ENCODE data around the gene TENM4. TPM values are rescaled to one million over a fixed set of nuclear protein-coding genes. Genes with fewer than 3 reads are reported as not detected.

The TENM4 gene
- total and polyA plus RNA-seq, 2 of the 8 experiments (the other 6 are each of a cell fraction or from before 2014, with no cell fraction given): 3.5 to 7.2 TPM

DNA sequence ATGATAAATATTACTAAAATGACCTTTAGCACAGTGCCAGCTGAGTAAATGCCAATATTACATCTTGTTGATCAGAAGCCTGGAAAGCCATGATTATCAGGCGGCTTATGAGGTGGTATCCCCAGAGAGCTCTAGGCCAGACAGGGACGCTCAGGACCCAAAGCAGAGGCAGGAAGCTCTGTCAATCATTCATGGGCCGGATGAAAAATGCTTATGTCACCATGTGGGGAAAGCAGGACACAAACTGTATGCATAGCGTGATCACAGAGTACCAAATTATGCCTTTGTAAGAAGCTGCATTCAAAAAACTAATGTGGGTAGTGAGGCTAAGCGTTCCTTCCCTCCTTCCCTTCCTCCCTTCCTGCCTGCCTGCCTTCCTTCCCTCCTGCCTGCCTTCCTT is 82.6 kb downstream of the TENM4 start:
- Histone ChIP-seq H2BK12ac (ENCODE audit: low read depth, low read length) (no peak overlapping the region), H3K18ac (ENCODE audit: extremely low read depth, low read length) (no peak overlapping the region), H4K8ac (ENCODE audit: extremely low read depth, insufficient read depth, low read length) (0 out of 2 replicates have a peak overlapping the region, but pooled peaks have one; percentile 29), H3K14ac (ENCODE audit: insufficient read length) (no peak overlapping the region), H3K27ac (ENCODE audit: low read depth, low read length) (no peak overlapping the region), H2BK20ac (ENCODE audit: low read length) (no peak overlapping the region), H4K5ac (ENCODE audit: insufficient read length, low read depth, low read length) (no peak overlapping the region), H3K4me3 (ENCODE audit: extremely low read depth in 1 of 4, insufficient read depth in 2 of 4, low read depth in 3 of 4, low read length in 4 of 4) (no peak overlapping the region), H3K27me3 (replicated peaks in 1 of 4; ENCODE audit: control insufficient read depth in 3 of 4, extremely low read depth in 1 of 4, insufficient read depth in 3 of 4, low read length in 3 of 4) (no peaks in the 10 kb centered on the region), H3K36me3 (ENCODE audit: control insufficient read depth in 2 of 4, insufficient read depth in 4 of 4, low read length in 3 of 4) (no peaks in the 10 kb centered on the region), H4K20me1 (replicated peaks in 1 of 2; ENCODE audit: control insufficient read depth in 1 of 2, insufficient read depth in 2 of 2, low read length in 2 of 2) (no peaks in the 10 kb centered on the region), H4K91ac (replicated peaks; ENCODE audit: insufficient read length, low read length) (no peak overlapping the region), H3K79me2 (ENCODE audit: control insufficient read depth in 1 of 2, insufficient read depth in 2 of 2, low read length in 2 of 2) (no peaks in the 10 kb centered on the region), H2AK5ac (ENCODE audit: low read depth, low read length) (no peak overlapping the region), H3K23ac (ENCODE audit: insufficient read length) (no peak overlapping the region), H3K56ac (replicated peaks; ENCODE audit: insufficient read length, low read depth, low read length) (no peak overlapping the region), H2AFZ (ENCODE audit: low read length) (no peak overlapping the region), H3K23me2 (ENCODE audit: low read depth, low read length) (no peaks in the 10 kb centered on the region), H2BK120ac (replicated peaks; ENCODE audit: low read depth, low read length) (no peak overlapping the region), H3K79me1 (ENCODE audit: low read depth, low read length) (peaks cover 2% of the 10 kb centered on the region; the same call in 1 of the 2 replicates), H3K9ac (replicated peaks in 1 of 4; ENCODE audit: extremely low read depth in 1 of 4, low read depth in 3 of 4, low read length in 3 of 4) (no peak overlapping the region; a peak in 1 of 7 replicates), H2BK15ac (ENCODE audit: low read length) (no peak overlapping the region), H2BK5ac (ENCODE audit: low read depth, low read length) (no peak overlapping the region), H3K4me2 (ENCODE audit: insufficient read depth in 1 of 2, low read depth in 2 of 2, low read length in 2 of 2) (no peak overlapping the region), H3K9me3 (ENCODE audit: insufficient read depth in 2 of 2, low read depth in 1 of 2, low read length in 1 of 2) (no peaks in the 10 kb centered on the region), H3K4me1 (replicated peaks in 1 of 4; ENCODE audit: control insufficient read depth in 3 of 4, insufficient read depth in 4 of 4, low read length in 3 of 4) (no peaks in the 10 kb centered on the region), H3K4ac (replicated peaks; ENCODE audit: insufficient read length, low read depth, low read length) (no peak overlapping the region)
- ChIA-PET CTCF (ENCODE audit: partially characterized antibody) (interaction anchor here (0.6 kb wide), 1 partner anchor 26 kb away, joined by 3 read pairs; no protein-coding TSS in a partner anchor), POLR2A (ENCODE audit: partially characterized antibody) (no interaction called here)
- WGBS, 2 experiments (ENCODE audit: extremely low coverage in 1 of 2, insufficient coverage in 1 of 2, insufficient read length in 1 of 2, insufficient replicate concordance in 2 of 2, low coverage in 1 of 2, low lambda C conversion rate in 2 of 2, missing lambda C conversion rate in 1 of 2): 80% methylated on average over 5 of the region's 5 CpGs; no CpG with 5 or more reads in 1 of the 2 experiments
- DNase-seq (ENCODE audit: low read depth in 1 of 2, low spot score in 2 of 2) (no peak), FAIRE-seq (no peak)
- TF ChIP-seq CHD1 (IDR thresholded peaks at IDR 0.05; ENCODE audit: low read depth, low read length) (no peak), POLR2AphosphoS5 (IDR thresholded peaks at IDR 0.05; ENCODE audit: low read depth, low read length) (no peak), SIRT6 (IDR thresholded peaks at IDR 0.05; ENCODE audit: low read length) (no peak), ZNF274 (IDR thresholded peaks at IDR 0.05; ENCODE audit: borderline replicate concordance, extremely low read depth, low read length) (no peak), ATF3 (IDR thresholded peaks at IDR 0.05; ENCODE audit: insufficient read depth, low read depth, low read length) (no peak), SRF (IDR thresholded peaks at IDR 0.05; ENCODE audit: low read depth, low read length) (no peak), RBBP5 (IDR thresholded peaks at IDR 0.05; ENCODE audit: borderline replicate concordance, low read depth, low read length) (no peak), SIX5 (IDR thresholded peaks at IDR 0.05; ENCODE audit: low read depth, low read length) (no peak), POLR2A (IDR thresholded peaks at IDR 0.05; ENCODE audit: control extremely low read depth in 1 of 2, low read depth in 2 of 2, low read length in 2 of 2) (no peak), GTF2F1 (IDR thresholded peaks at IDR 0.05; ENCODE audit: borderline replicate concordance, low read depth, low read length) (no peak), TEAD4 (IDR thresholded peaks at IDR 0.05; ENCODE audit: low read depth, low read length) (no peak), EGR1 (IDR thresholded peaks at IDR 0.05; ENCODE audit: borderline replicate concordance, low read depth, low read length) (no peak)
- TF ChIP-seq, protein P1, sequence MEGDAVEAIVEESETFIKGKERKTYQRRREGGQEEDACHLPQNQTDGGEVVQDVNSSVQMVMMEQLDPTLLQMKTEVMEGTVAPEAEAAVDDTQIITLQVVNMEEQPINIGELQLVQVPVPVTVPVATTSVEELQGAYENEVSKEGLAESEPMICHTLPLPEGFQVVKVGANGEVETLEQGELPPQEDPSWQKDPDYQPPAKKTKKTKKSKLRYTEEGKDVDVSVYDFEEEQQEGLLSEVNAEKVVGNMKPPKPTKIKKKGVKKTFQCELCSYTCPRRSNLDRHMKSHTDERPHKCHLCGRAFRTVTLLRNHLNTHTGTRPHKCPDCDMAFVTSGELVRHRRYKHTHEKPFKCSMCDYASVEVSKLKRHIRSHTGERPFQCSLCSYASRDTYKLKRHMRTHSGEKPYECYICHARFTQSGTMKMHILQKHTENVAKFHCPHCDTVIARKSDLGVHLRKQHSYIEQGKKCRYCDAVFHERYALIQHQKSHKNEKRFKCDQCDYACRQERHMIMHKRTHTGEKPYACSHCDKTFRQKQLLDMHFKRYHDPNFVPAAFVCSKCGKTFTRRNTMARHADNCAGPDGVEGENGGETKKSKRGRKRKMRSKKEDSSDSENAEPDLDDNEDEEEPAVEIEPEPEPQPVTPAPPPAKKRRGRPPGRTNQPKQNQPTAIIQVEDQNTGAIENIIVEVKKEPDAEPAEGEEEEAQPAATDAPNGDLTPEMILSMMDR (IDR thresholded peaks at IDR 0.05; ENCODE audit: control extremely low read depth in 1 of 3, insufficient read depth in 1 of 3, low read depth in 1 of 3, low read length in 3 of 3): no peak
